ENCODE data around the gene NFE2L1. TPM values are rescaled to one million over a fixed set of nuclear protein-coding genes. Genes with fewer than 3 reads are reported as not detected.
"Not testable (repeated sequence)": the region's sequence is repeated elsewhere in the genome, so short reads cannot be mapped to it uniquely, and the experiment has no call there.

The NFE2L1 gene
- total RNA-seq, result 10 to 100 TPM; 39.4 to 74.2 TPM

- DNase-seq (peak; percentile 99 to 100 (median 99)), ATAC-seq (peak; percentile 97)
- H3K4me3 ChIP-seq, result peak within 1 kb of the TSS; percentile 59 to 62
- H3K36me3 ChIP-seq (replicated peaks in 1 of 2; ENCODE audit: insufficient read depth in 1 of 2, low read depth in 2 of 2), result no peaks in the 10 kb centered on the region
- H3K9me3 ChIP-seq, result no peaks in the 10 kb centered on the region
- no peaks in the 10 kb centered on the region for H3K27me3 ChIP-seq
- 0% methylated on average over 30 to 47 of the region's 47 CpGs for WGBS, 2 donors
- intact Hi-C loops (cut with DNase I), result no loop called here
- TF ChIP-seq CTCF (IDR thresholded peaks at IDR 0.05) (peak in 1 of 7 experiments; percentile 23), POLR2A (IDR thresholded peaks at IDR 0.05) (peak; percentile 67 to 95 (median 92))
- H3K27ac ChIP-seq, result peak within 1 kb of the TSS; percentile 90 to 95 (median 92)
- peaks cover 63% of the 10 kb centered on the region for H3K4me1 ChIP-seq
Observed at GRCh38 chr17:48047741-48048383, at the start of gene NFE2L1. Gene NFE2L1 (plus strand): TSS chr17:48048359. CDS start chr17:48051119, 2,760 bp downstream.

GRCh38 chr17:47999582-47999981, 48.6 kb upstream of the NFE2L1 start:
- Histone ChIP-seq H3K4me3 (no peak overlapping the region), H3K36me3 (replicated peaks in 1 of 2; ENCODE audit: insufficient read depth in 1 of 2, low read depth in 2 of 2) (no peaks in the 10 kb centered on the region), H3K9me3 (no peaks in the 10 kb centered on the region), H3K27ac (no peak overlapping the region), H3K27me3 (no peaks in the 10 kb centered on the region), H3K4me1 (peaks cover 22% of the 10 kb centered on the region)
- DNase-seq, result no peak
- intact Hi-C loops (cut with DNase I), result no loop called here
- WGBS, 2 donors, result 38 to 47% methylated on average over 3 to 4 of the region's 4 CpGs
- TF ChIP-seq POLR2A (IDR thresholded peaks at IDR 0.05), result no peak
- TF ChIP-seq CTCF (IDR thresholded peaks at IDR 0.05), result no peak
- ATAC-seq, result no peak

GRCh38 chr17:48001197-48001596, 47.0 kb upstream of the NFE2L1 start:
- DNase-seq (no peak), ATAC-seq (no peak)
- intact Hi-C loops (cut with DNase I), result no loop called here
- no peaks in the 10 kb centered on the region for H3K9me3 ChIP-seq
- H3K4me1 ChIP-seq, result peaks cover 6% of the 10 kb centered on the region
- WGBS, 2 donors, result 65 to 72% methylated on average over 1 of the region's 1 CpG
- H3K27ac ChIP-seq, result no peak overlapping the region
- no peaks in the 10 kb centered on the region for H3K27me3 ChIP-seq
- H3K4me3 ChIP-seq, result no peak overlapping the region
- no peaks in the 10 kb centered on the region for H3K36me3 ChIP-seq (replicated peaks in 1 of 2; ENCODE audit: insufficient read depth in 1 of 2, low read depth in 2 of 2)
- TF ChIP-seq POLR2A (IDR thresholded peaks at IDR 0.05), result no peak
- TF ChIP-seq CTCF (IDR thresholded peaks at IDR 0.05), result no peak

GRCh38 chr17:48001657-48002056, 46.5 kb upstream of the NFE2L1 start:
- H3K4me3 ChIP-seq; intact Hi-C loops (cut with DNase I); H3K4me1 ChIP-seq; H3K36me3 ChIP-seq (replicated peaks in 1 of 2; ENCODE audit: insufficient read depth in 1 of 2, low read depth in 2 of 2); ATAC-seq; DNase-seq; H3K9me3 ChIP-seq; H3K27me3 ChIP-seq: not testable (repeated sequence)
- peak overlapping the region in 1 of 4 donors; percentile 60 for H3K27ac ChIP-seq
- 90 to 91% methylated on average over 5 of the region's 5 CpGs for WGBS, 2 donors

GRCh38 chr17:48002266-48002915, 45.8 kb upstream of the NFE2L1 start:
- no peaks in the 10 kb centered on the region for H3K36me3 ChIP-seq (replicated peaks in 1 of 2; ENCODE audit: insufficient read depth in 1 of 2, low read depth in 2 of 2)
- intact Hi-C loops (cut with DNase I), result no loop called here
- peak overlapping the region in 3 of 4 donors; percentile 10 to 60 (median 42) for H3K27ac ChIP-seq
- no peaks in the 10 kb centered on the region for H3K27me3 ChIP-seq
- DNase-seq (peak in 1 of 4 donors; percentile 41), ATAC-seq (peak; percentile 58)
- H3K9me3 ChIP-seq, result no peaks in the 10 kb centered on the region
- TF ChIP-seq POLR2A (IDR thresholded peaks at IDR 0.05) (no peak), CTCF (IDR thresholded peaks at IDR 0.05) (no peak)
- 38 to 53% methylated on average over 4 of the region's 4 CpGs for WGBS, 2 donors
- no peak overlapping the region for H3K4me3 ChIP-seq
- H3K4me1 ChIP-seq, result peaks cover 5% of the 10 kb centered on the region
